Sigmoid colon (tissue), 7 donors: ENCODE measurements around the gene FALEC. TPM values are rescaled to one million over a fixed set of nuclear protein-coding genes. Genes with fewer than 3 reads are reported as not detected.

Experiments
- DNase-seq: peaks from one replicate; pipeline ENCODE4 v3.0.0-alpha.2; 2019
- H3K27ac ChIP-seq, 4 donors: fragments of 200-600 bp; sonication (generic); one replicate each; pipeline ENCODE4 v1.5.1; 2016 to 2019; ENCODE audit warnings: mild to moderate bottlenecking in 1 of 4
- H3K27me3 ChIP-seq, 3 donors: fragments of 200-600 bp; sonication (generic); one replicate each; pipeline ENCODE4 v1.5.1; 2019; ENCODE audit warnings: mild to moderate bottlenecking in 1 of 3
- H3K36me3 ChIP-seq, 4 donors: fragments of 200-600 bp; sonication (generic); one replicate each; pipeline ENCODE4 v1.5.1; 2016 to 2019
- H3K4me1 ChIP-seq, 4 donors: fragments of 200-600 bp; sonication (generic); one replicate each; pipeline ENCODE4 v1.5.1; 2017 to 2019
- H3K4me3 ChIP-seq, 4 donors: fragments of 200-600 bp; sonication (generic); one replicate each; pipeline ENCODE4 v1.5.1; 2017 to 2019; ENCODE audit warnings: mild to moderate bottlenecking in 2 of 4, moderate library complexity in 1 of 4
- H3K9me3 ChIP-seq, 4 donors: fragments of 200-600 bp in 3 of 4; sonication (generic) in 3 of 4; one replicate each; pipeline versions ENCODE4 v1.5.1 to v1.6.1; 2013 to 2019
- EP300 ChIP-seq, 4 donors: sonication (generic); formaldehyde crosslinking; IDR thresholded peaks; one replicate each; pipeline ENCODE4 v1.6.1; 2017; ENCODE audit warnings: antibody characterized with exemption in 4 of 4
- POLR2A ChIP-seq, 2 donors: fragments of 450-650 bp; IDR thresholded peaks; one replicate each; pipeline ENCODE4 v1.6.1; 2016; ENCODE audit warnings: antibody characterized with exemption in 2 of 2, mild to moderate bottlenecking in 2 of 2, moderate library complexity in 2 of 2
- POLR2AphosphoS5 ChIP-seq, 4 donors: sonication (generic); formaldehyde crosslinking; IDR thresholded peaks; one replicate each; pipeline ENCODE4 v1.6.1; 2017; ENCODE audit warnings: antibody characterized with exemption in 4 of 4
- WGBS, 2 donors: extraction: QIAGEN DNeasy Blood & Tissue Kit; methylation state at CpG; one replicate each; pipeline ENCODE4 v1.1.7; 2013; 5-methylcytosine and 5-hydroxymethylcytosine counted together
- intact Hi-C: fragments of 100-400 bp; cut with DNase I; formaldehyde crosslinking; loops from one replicate; pipeline ENCODE4 v1.15.1; 2023
- polyA plus RNA-seq, 3 donors: library from polyadenylated mRNA; stranded (reverse); fragments of 200-250 nt; gene quantifications; one replicate each; pipeline ENCODE4 v1.2.3, GENCODE V29; 2013
- total RNA-seq, 4 donors: library from RNA; depleted of rRNA; stranded (reverse); fragments of >200 nt; gene quantifications; one replicate each; pipeline ENCODE4 v1.1.0, GENCODE V29; 2016
- TF ChIP-seq, protein P1 (sequence below), 4 experiments: fragments of 450-650 bp in 3 of 4; fragments of 200-600 bp in 1 of 4; IDR thresholded peaks; one replicate each; pipeline ENCODE4 v1.5.1; 2016 to 2019; ENCODE audit warnings: antibody characterized with exemption in 4 of 4, mild to moderate bottlenecking in 3 of 4, moderate library complexity in 2 of 4
- donor health status: healthy with polysubstance abuse.
- donor health status: Bipolar disorder and iron deficiency.
- donor health status: healthy.

Gene FALEC
- total and polyA plus RNA-seq, 7 donors: 0.35 TPM; not detected in 6

DNA sequence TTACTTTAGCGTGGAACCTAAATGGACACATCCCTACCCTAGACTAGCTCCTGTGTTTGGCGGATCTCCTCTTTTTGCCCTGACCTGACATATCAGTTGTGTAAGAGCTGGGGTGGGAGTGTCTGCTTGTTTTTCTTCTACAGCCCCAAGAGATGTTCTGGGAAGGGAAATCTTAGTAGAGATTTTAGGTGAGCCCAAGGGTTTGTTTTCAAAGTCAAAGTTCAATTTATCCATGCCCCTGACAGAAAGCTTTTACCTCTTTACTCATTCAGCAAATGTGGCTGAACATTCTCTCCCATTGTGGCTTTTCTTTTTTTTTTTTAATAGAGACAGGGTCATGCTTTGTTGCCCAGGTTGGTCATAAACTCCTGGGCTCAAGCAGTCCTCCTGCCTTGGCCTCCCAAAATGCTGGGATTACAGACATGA, 35.6 kb upstream of the FALEC start:
- intact Hi-C loops: no loop called here
- no peaks in the 10 kb centered on the region for H3K27me3 ChIP-seq
- no peaks in the 10 kb centered on the region for H3K9me3 ChIP-seq
- TF ChIP-seq POLR2AphosphoS5 (IDR thresholded peaks at IDR 0.05) (no peak), POLR2A (IDR thresholded peaks at IDR 0.05) (no peak), EP300 (IDR thresholded peaks at IDR 0.05) (no peak)
- TF ChIP-seq, protein P1, sequence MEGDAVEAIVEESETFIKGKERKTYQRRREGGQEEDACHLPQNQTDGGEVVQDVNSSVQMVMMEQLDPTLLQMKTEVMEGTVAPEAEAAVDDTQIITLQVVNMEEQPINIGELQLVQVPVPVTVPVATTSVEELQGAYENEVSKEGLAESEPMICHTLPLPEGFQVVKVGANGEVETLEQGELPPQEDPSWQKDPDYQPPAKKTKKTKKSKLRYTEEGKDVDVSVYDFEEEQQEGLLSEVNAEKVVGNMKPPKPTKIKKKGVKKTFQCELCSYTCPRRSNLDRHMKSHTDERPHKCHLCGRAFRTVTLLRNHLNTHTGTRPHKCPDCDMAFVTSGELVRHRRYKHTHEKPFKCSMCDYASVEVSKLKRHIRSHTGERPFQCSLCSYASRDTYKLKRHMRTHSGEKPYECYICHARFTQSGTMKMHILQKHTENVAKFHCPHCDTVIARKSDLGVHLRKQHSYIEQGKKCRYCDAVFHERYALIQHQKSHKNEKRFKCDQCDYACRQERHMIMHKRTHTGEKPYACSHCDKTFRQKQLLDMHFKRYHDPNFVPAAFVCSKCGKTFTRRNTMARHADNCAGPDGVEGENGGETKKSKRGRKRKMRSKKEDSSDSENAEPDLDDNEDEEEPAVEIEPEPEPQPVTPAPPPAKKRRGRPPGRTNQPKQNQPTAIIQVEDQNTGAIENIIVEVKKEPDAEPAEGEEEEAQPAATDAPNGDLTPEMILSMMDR (IDR thresholded peaks at IDR 0.05): no peak
- H3K4me3 ChIP-seq: no peak overlapping the region
- peaks cover 0 to 4% (median 0%) of the 10 kb centered on the region in 4 donors for H3K4me1 ChIP-seq
- WGBS, 2 donors: 30 to 61% methylated on average over 2 of the region's 2 CpGs
- peak; percentile 11 for DNase-seq
- no peak overlapping the region for H3K27ac ChIP-seq
- no peaks in the 10 kb centered on the region for H3K36me3 ChIP-seq

DNA sequence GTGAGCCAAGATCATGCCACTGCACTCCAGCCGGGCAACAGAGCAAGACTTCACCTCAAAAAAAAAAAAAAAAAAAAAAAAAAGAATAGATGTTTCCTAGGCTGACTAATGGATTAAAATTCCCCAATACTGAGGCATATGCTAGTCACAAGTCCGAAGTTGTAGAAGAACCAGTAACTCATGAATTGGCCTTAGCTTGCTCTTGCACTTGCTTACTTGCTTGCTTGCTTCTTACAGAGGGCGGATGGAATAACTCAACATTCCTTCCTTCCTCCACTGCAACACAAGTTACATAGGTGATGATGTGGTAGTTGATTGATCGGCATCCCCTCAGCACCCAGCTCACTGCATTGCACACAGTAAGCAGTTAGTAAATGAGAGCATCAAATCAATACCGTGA, 31.1 kb upstream of the FALEC start:
- peaks cover 0 to 6% (median 0%) of the 10 kb centered on the region in 4 donors for H3K36me3 ChIP-seq
- no peak overlapping the region for H3K4me3 ChIP-seq
- H3K4me1 ChIP-seq: peaks cover 0 to 11% (median 9%) of the 10 kb centered on the region in 4 donors
- intact Hi-C loops: no loop called here
- H3K9me3 ChIP-seq: no peaks in the 10 kb centered on the region
- peak; percentile 14 for DNase-seq
- 88 to 90% methylated on average over 5 of the region's 5 CpGs for WGBS, 2 donors
- TF ChIP-seq POLR2A (IDR thresholded peaks at IDR 0.05): no peak
- TF ChIP-seq POLR2AphosphoS5 (IDR thresholded peaks at IDR 0.05): no peak
- TF ChIP-seq, protein P1 (IDR thresholded peaks at IDR 0.05): no peak
- no peak for TF ChIP-seq EP300 (IDR thresholded peaks at IDR 0.05)
- H3K27ac ChIP-seq: no peak overlapping the region
- no peaks in the 10 kb centered on the region for H3K27me3 ChIP-seq

GRCh38 chr1:150484861-150485260, 30.7 kb upstream of the FALEC start:
- DNase-seq: no peak
- 3 to 33% methylated on average over 2 of the region's 2 CpGs for WGBS, 2 donors
- intact Hi-C loops: no loop called here

DNA sequence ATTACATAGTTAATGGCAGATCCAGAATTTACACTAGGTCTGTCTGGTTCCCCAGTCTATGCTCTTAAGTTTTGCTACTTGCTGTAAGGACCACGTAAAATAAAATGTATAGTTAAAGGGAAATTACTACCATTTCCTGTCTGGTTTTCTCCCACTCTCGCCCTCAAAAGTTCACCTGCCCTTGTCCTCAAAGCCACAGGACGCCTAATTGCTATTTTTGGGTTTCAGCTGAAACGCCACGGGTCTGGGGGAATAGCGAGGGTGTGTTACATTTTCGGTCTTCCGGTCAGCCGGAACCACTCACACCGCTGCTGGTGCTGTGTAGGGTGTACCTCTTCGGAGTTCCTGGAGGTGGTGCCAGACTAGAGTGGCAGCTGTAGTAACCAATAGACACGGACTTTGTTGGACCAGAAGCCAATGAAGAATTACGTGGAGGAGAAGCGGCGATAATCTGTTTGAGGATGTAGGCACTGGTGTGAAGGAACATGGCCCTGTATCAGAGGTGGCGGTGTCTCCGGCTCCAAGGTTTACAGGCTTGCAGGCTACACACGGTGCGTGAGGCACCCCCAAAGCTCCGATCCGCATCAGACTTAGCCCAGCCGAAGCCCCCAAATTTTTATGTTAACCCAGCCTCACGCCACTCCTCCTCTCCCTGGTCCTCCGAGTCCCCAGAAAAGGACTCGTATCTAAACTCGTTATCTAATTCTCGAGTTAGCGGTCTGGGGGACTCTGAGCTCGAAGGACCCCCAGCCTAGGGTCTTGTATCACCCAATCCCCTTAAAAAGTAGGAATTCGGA, 28.4 kb upstream of the FALEC start, which contains the start of gene TARS2:
TSS of gene TARS2 (plus strand) at position 454 of the 797 bp plus-strand sequence. CDS start at position 486, 32 bp downstream.
- Histone ChIP-seq H3K4me3 (peak within 1 kb of the TSS; percentile 61 to 84 (median 78)), H3K9me3 (no peaks in the 10 kb centered on the region), H3K27ac (peak within 1 kb of the TSS; percentile 73 to 78 (median 76)), H3K4me1 (peaks cover 0 to 11% (median 9%) of the 10 kb centered on the region in 4 donors), H3K27me3 (no peaks in the 10 kb centered on the region), H3K36me3 (peaks cover under 1 to 21% (median 10%) of the 10 kb centered on the region in 4 donors)
- peak; percentile 99 for DNase-seq
- intact Hi-C loops: no loop called here
- WGBS, 2 donors: 0% methylated on average over 30 of the region's 30 CpGs
- TF ChIP-seq, protein P1 (IDR thresholded peaks at IDR 0.05): peak in 3 of 4 experiments; percentile 19 to 63 (median 30)
- TF ChIP-seq POLR2AphosphoS5 (IDR thresholded peaks at IDR 0.05) (peak; percentile 48 to 77 (median 65)), EP300 (IDR thresholded peaks at IDR 0.05) (no peak), POLR2A (IDR thresholded peaks at IDR 0.05) (peak; percentile 11 to 41)

More at GRCh38 chr1:150484861-150485260, 30.7 kb upstream of the FALEC start:
- Histone ChIP-seq H3K4me1 (peaks cover 0 to 11% (median 9%) of the 10 kb centered on the region in 4 donors), H3K4me3 (no peak overlapping the region), H3K27ac (no peak overlapping the region), H3K36me3 (peaks cover 0 to 7% (median 0%) of the 10 kb centered on the region in 4 donors), H3K27me3 (no peaks in the 10 kb centered on the region), H3K9me3 (no peaks in the 10 kb centered on the region)
- TF ChIP-seq POLR2A (IDR thresholded peaks at IDR 0.05) (no peak), POLR2AphosphoS5 (IDR thresholded peaks at IDR 0.05) (no peak), EP300 (IDR thresholded peaks at IDR 0.05) (no peak)
- TF ChIP-seq, protein P1 (IDR thresholded peaks at IDR 0.05): no peak
